K562 (cell line): Measurements from ENCODE around the gene MTPN. TPM values are rescaled to one million over a fixed set of nuclear protein-coding genes. Genes with fewer than 3 reads are reported as not detected.

Experiments used
- ARID3B ChIP-seq: fragments of 250-450 bp; sonication (Bioruptor Pico); IDR thresholded peaks from 2 replicates; pipeline ENCODE4 v1.4.0; 2020; ENCODE audit warnings: borderline replicate concordance
- CBX2 ChIP-seq: fragments of 200-600 bp; sonication (generic); IDR thresholded peaks from one replicate; pipeline ENCODE4 v1.6.1; 2012; ENCODE audit warnings: mild to moderate bottlenecking, low read length, inconsistent platforms; ENCODE audit not compliant: insufficient read depth, poor library complexity, severe bottlenecking
- CTCFL ChIP-seq: IDR thresholded peaks from 2 replicates; pipeline ENCODE4 v1.6.1; 2011; ENCODE audit warnings: borderline replicate concordance, low read depth, mild to moderate bottlenecking, moderate library complexity, low read length; ENCODE audit not compliant: insufficient read depth, poor library complexity, severe bottlenecking
- HBP1 ChIP-seq: fragments of 450-650 bp; formaldehyde crosslinking; IDR thresholded peaks from 2 replicates; pipeline ENCODE4 v1.4.0; 2022; ENCODE audit warnings: missing genetic modification characterization
- HDAC3 ChIP-seq: fragments of 450-650 bp; IDR thresholded peaks from 2 replicates; pipeline ENCODE4 v1.6.1; 2018; ENCODE audit warnings: borderline replicate concordance, mild to moderate bottlenecking, moderate library complexity; ENCODE audit not compliant: partially characterized antibody
- HMG20A ChIP-seq: fragments of 450-650 bp; formaldehyde crosslinking; conservative IDR thresholded peaks from 2 replicates; pipeline ENCODE4 v1.4.0; 2020; ENCODE audit warnings: mild to moderate bottlenecking, mixed read lengths
- KLF10 ChIP-seq: fragments of 250-450 bp; sonication (Bioruptor Pico); IDR thresholded peaks from 2 replicates; pipeline ENCODE4 v1.6.1; 2021; ENCODE audit warnings: matching md5 sums
- MYC ChIP-seq, 2 experiments: fragments of 250-450 bp in 1 of 2; sonication (Bioruptor Pico) in 1 of 2; IDR thresholded peaks; 2 replicates each; pipeline versions ENCODE4 v1.5.1 to v1.6.1; 2012 to 2021; ENCODE audit warnings: low read depth in 2 of 2, borderline replicate concordance in 1 of 2, improper control_type of control experiment in 1 of 2, low read length in 1 of 2, mild to moderate bottlenecking in 1 of 2, moderate library complexity in 1 of 2
- NELFE ChIP-seq: IDR thresholded peaks from 2 replicates; pipeline ENCODE4 v1.6.1; 2011; ENCODE audit warnings: mild to moderate bottlenecking; ENCODE audit not compliant: insufficient read depth, insufficient read length
- NUFIP1 ChIP-seq: fragments of 450-650 bp; IDR thresholded peaks from 2 replicates; pipeline ENCODE4 v1.6.1; 2018; ENCODE audit not compliant: partially characterized antibody
- PBX2 ChIP-seq, 2 experiments: IDR thresholded peaks in 1 of 2; conservative IDR thresholded peaks in 1 of 2; 2 replicates each; pipeline ENCODE4 v1.6.1; 2016; ENCODE audit warnings: low read depth in 2 of 2, mild to moderate bottlenecking in 1 of 2, missing compliant biosample characterization in 1 of 2, missing genetic modification characterization in 1 of 2, moderate library complexity in 1 of 2
- PREB ChIP-seq: sonication (generic); formaldehyde crosslinking; IDR thresholded peaks from 2 replicates; pipeline ENCODE4 v1.8.1; 2023; ENCODE audit warnings: mild to moderate bottlenecking, missing genetic modification reagents
- RB1 ChIP-seq: fragments of 450-650 bp; IDR thresholded peaks from 2 replicates; pipeline ENCODE4 v1.6.1; 2017; ENCODE audit warnings: low read depth, mild to moderate bottlenecking
- RNF2 ChIP-seq: sonication (generic); IDR thresholded peaks from 2 replicates; pipeline ENCODE4 v1.6.1; 2016
- USF1 ChIP-seq: sonication (generic); formaldehyde crosslinking; IDR thresholded peaks from 2 replicates; pipeline ENCODE4 v1.9.0; 2022; ENCODE audit warnings: mild to moderate bottlenecking, missing genetic modification reagents
- ZNF431 ChIP-seq: sonication (generic); formaldehyde crosslinking; IDR thresholded peaks from 2 replicates; pipeline ENCODE4 v1.8.0; 2022; ENCODE audit warnings: mild to moderate bottlenecking, missing genetic modification reagents
- ZNF444 ChIP-seq: fragments of 250-450 bp; sonication (Bioruptor Pico); IDR thresholded peaks from 2 replicates; pipeline ENCODE4 v1.4.0; 2020; ENCODE audit warnings: mild to moderate bottlenecking, moderate library complexity
- polyA plus RNA-seq, 8 experiments: library from polyadenylated mRNA; depleted of rRNA in 4 of 8; stranded (reverse) in 5 of 8; unstranded in 3 of 8; fragments of >200 nt; fragmentation: Nextera tagmentation in 2 of 8; fragmentation: Illumina TruSeq in 1 of 8; extraction: Ambion mirVana in 2 of 8; extraction: Trizol in 1 of 8; gene quantifications; 2 replicates each; pipeline versions ENCODE4 v1.2.1 to v1.2.3, GENCODE V29; 2011 to 2014; ENCODE audit warnings: inconsistent platforms in 1 of 8, missing spikeins in 1 of 8
- total RNA-seq, 7 experiments: library from RNA; depleted of rRNA in 6 of 7; stranded (reverse); fragments of >200 nt in 6 of 7; fragmentation: Illumina TruSeq in 2 of 7; extraction: Trizol in 2 of 7; gene quantifications; 2 replicates each; pipeline versions ENCODE4 v1.2.1 to v1.2.3, GENCODE V29; 2011 to 2021; ENCODE audit warnings: low replicate concordance in 1 of 7

The MTPN gene
- total and polyA plus RNA-seq, 9 of the 15 experiments (the other 6 are each of a cell fraction or from before 2014, with no cell fraction given), result 68.5 to 261 (median 156) TPM

GRCh38 chr7:135917721-135918120 is 59.4 kb downstream of the MTPN start (continued):
- TF ChIP-seq RNF2 (no peak), NELFE (no peak), ZNF431 (CRISPR knock-in tag) (no peak), ZNF444 (CRISPR knock-in tag) (no peak), HDAC3 (peak; percentile 28), PREB (no peak), RB1 (no peak), ARID3B (CRISPR knock-in tag) (no peak), PBX2 (CRISPR knock-in tag; IDR thresholded peaks at IDR 0.05; ENCODE audit: low read depth) (no peak), PBX2 (tag; conservative IDR thresholded peaks at IDR 0.05; ENCODE audit: low read depth) (no peak), CTCFL (no peak), HBP1 (CRISPR knock-in tag) (no peak), MYC (IDR thresholded peaks at IDR 0.05; ENCODE audit: low read depth, low read length) (0 out of 2 replicates have a peak, but pooled peaks have one; percentile 37), MYC (CRISPR knock-in tag; IDR thresholded peaks at IDR 0.05; ENCODE audit: borderline replicate concordance, low read depth) (no peak), CBX2 (no peak), KLF10 (CRISPR knock-in tag) (no peak), HMG20A (no peak), NUFIP1 (no peak), USF1 (peak; percentile 32; the same call in 1 of the 2 replicates)
